Astrocyte (in vitro differentiated cells and primary cell): ENCODE data around the gene PLCXD3.

Experiments
- EZH2 ChIP-seq: IDR thresholded peaks from 2 replicates; pipeline ENCODE4 v1.6.1; 2012; ENCODE audit warnings: mild to moderate bottlenecking, low read length, inconsistent platforms; ENCODE audit not compliant: insufficient read depth
- TF ChIP-seq, protein P1 (sequence below): IDR thresholded peaks from 2 replicates; pipeline ENCODE4 v1.5.1; 2011; ENCODE audit warnings: low read depth, mild to moderate bottlenecking, inconsistent platforms, low read length, moderate library complexity; ENCODE audit not compliant: insufficient read depth

GRCh38 chr5:41339339-41339738 lies 171.1 kb downstream of the PLCXD3 start:
- TF ChIP-seq, protein P1, sequence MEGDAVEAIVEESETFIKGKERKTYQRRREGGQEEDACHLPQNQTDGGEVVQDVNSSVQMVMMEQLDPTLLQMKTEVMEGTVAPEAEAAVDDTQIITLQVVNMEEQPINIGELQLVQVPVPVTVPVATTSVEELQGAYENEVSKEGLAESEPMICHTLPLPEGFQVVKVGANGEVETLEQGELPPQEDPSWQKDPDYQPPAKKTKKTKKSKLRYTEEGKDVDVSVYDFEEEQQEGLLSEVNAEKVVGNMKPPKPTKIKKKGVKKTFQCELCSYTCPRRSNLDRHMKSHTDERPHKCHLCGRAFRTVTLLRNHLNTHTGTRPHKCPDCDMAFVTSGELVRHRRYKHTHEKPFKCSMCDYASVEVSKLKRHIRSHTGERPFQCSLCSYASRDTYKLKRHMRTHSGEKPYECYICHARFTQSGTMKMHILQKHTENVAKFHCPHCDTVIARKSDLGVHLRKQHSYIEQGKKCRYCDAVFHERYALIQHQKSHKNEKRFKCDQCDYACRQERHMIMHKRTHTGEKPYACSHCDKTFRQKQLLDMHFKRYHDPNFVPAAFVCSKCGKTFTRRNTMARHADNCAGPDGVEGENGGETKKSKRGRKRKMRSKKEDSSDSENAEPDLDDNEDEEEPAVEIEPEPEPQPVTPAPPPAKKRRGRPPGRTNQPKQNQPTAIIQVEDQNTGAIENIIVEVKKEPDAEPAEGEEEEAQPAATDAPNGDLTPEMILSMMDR, result no peak
- TF ChIP-seq EZH2, result no peak
